ENCODE data around the gene OR10AD1.

The OR10AD1 gene

GRCh38 chr12:48189331-48190125 lies 13.6 kb downstream of the OR10AD1 start:
- DNase-seq, result peak; percentile 21 to 58

- DNase-seq, result no peak
Observed at GRCh38 chr12:48187916-48188695, 15.0 kb downstream of the OR10AD1 start.

GRCh38 chr12:48185181-48185919 lies 17.7 kb downstream of the OR10AD1 start:
- no peak for DNase-seq

GRCh38 chr12:48184549-48184922 lies 18.6 kb downstream of the OR10AD1 start:
- DNase-seq, result no peak

- no peak for DNase-seq
Observed at GRCh38 chr12:48183876-48184548, 19.1 kb downstream of the OR10AD1 start.

- peak in 1 of 2 experiments; percentile 53 for DNase-seq
Observed at GRCh38 chr12:48183091-48183875, 19.8 kb downstream of the OR10AD1 start, which contains the start of gene CCDC184. Gene CCDC184, plus strand, starts transcription at chr12:48183644. Its CDS starts 479 bp downstream, at chr12:48184123.

- DNase-seq, result no peak
Observed at GRCh38 chr12:48182631-48183030, 20.5 kb downstream of the OR10AD1 start.

- no peak for DNase-seq
Observed at GRCh38 chr12:48180857-48181495, 22.1 kb downstream of the OR10AD1 start.

- DNase-seq, result no peak
Observed at GRCh38 chr12:48180424-48180823, 22.7 kb downstream of the OR10AD1 start.

GRCh38 chr12:48179466-48179865 lies 23.6 kb downstream of the OR10AD1 start:
- DNase-seq, result no peak

GRCh38 chr12:48177982-48178381 lies 25.1 kb downstream of the OR10AD1 start:
- no peak for DNase-seq

GRCh38 chr12:48176417-48176751 lies 26.7 kb downstream of the OR10AD1 start:
- DNase-seq, result no peak

GRCh38 chr12:48175613-48176416 lies 27.3 kb downstream of the OR10AD1 start:
- DNase-seq, result no peak

- DNase-seq, result no peak
Observed at GRCh38 chr12:48169011-48169410, 34.1 kb downstream of the OR10AD1 start.

- DNase-seq, result peak; percentile 5 to 67
Observed at GRCh38 chr12:48165089-48165981, 37.8 kb downstream of the OR10AD1 start.

- DNase-seq, result no peak
Observed at GRCh38 chr12:48164451-48164850, 38.6 kb downstream of the OR10AD1 start.

- no peak for DNase-seq
Observed at GRCh38 chr12:48163150-48163747, 39.8 kb downstream of the OR10AD1 start.

- DNase-seq, result peak; percentile 14 to 53
Observed at GRCh38 chr12:48160807-48161206, 42.3 kb downstream of the OR10AD1 start.

- no peak for DNase-seq
Observed at GRCh38 chr12:48160046-48160445, 43.0 kb downstream of the OR10AD1 start.

Measured in NCI-H446 (cell line).